Sigmoid colon (tissue), 7 donors: ENCODE measurements around the gene CCDC169. TPM values are rescaled to one million over a fixed set of nuclear protein-coding genes. Genes with fewer than 3 reads are reported as not detected.

Experiments used
- DNase-seq: peaks from one replicate; pipeline ENCODE4 v3.0.0-alpha.2; 2019
- H3K27ac ChIP-seq, 4 donors: fragments of 200-600 bp; sonication (generic); one replicate each; pipeline ENCODE4 v1.5.1; 2016 to 2019; ENCODE audit warnings: mild to moderate bottlenecking in 1 of 4
- H3K27me3 ChIP-seq, 3 donors: fragments of 200-600 bp; sonication (generic); one replicate each; pipeline ENCODE4 v1.5.1; 2019; ENCODE audit warnings: mild to moderate bottlenecking in 1 of 3
- H3K36me3 ChIP-seq, 4 donors: fragments of 200-600 bp; sonication (generic); one replicate each; pipeline ENCODE4 v1.5.1; 2016 to 2019
- H3K4me1 ChIP-seq, 4 donors: fragments of 200-600 bp; sonication (generic); one replicate each; pipeline ENCODE4 v1.5.1; 2017 to 2019
- H3K4me3 ChIP-seq, 4 donors: fragments of 200-600 bp; sonication (generic); one replicate each; pipeline ENCODE4 v1.5.1; 2017 to 2019; ENCODE audit warnings: mild to moderate bottlenecking in 2 of 4, moderate library complexity in 1 of 4
- H3K9me3 ChIP-seq, 4 donors: fragments of 200-600 bp in 3 of 4; sonication (generic) in 3 of 4; one replicate each; pipeline versions ENCODE4 v1.5.1 to v1.6.1; 2013 to 2019
- CTCF ChIP-seq, 4 experiments: fragments of 450-650 bp in 3 of 4; fragments of 200-600 bp in 1 of 4; IDR thresholded peaks; one replicate each; pipeline ENCODE4 v1.5.1; 2016 to 2019; ENCODE audit warnings: antibody characterized with exemption in 4 of 4, mild to moderate bottlenecking in 3 of 4, moderate library complexity in 2 of 4
- EP300 ChIP-seq, 4 donors: sonication (generic); formaldehyde crosslinking; IDR thresholded peaks; one replicate each; pipeline ENCODE4 v1.6.1; 2017; ENCODE audit warnings: antibody characterized with exemption in 4 of 4
- POLR2A ChIP-seq, 2 donors: fragments of 450-650 bp; IDR thresholded peaks; one replicate each; pipeline ENCODE4 v1.6.1; 2016; ENCODE audit warnings: antibody characterized with exemption in 2 of 2, mild to moderate bottlenecking in 2 of 2, moderate library complexity in 2 of 2
- POLR2AphosphoS5 ChIP-seq, 4 donors: sonication (generic); formaldehyde crosslinking; IDR thresholded peaks; one replicate each; pipeline ENCODE4 v1.6.1; 2017; ENCODE audit warnings: antibody characterized with exemption in 4 of 4
- WGBS, 2 donors: extraction: QIAGEN DNeasy Blood & Tissue Kit; methylation state at CpG; one replicate each; pipeline ENCODE4 v1.1.7; 2013; 5-methylcytosine and 5-hydroxymethylcytosine counted together
- intact Hi-C: fragments of 100-400 bp; cut with DNase I; formaldehyde crosslinking; loops from one replicate; pipeline ENCODE4 v1.15.1; 2023
- polyA plus RNA-seq, 3 donors: library from polyadenylated mRNA; stranded (reverse); fragments of 200-250 nt; gene quantifications; one replicate each; pipeline ENCODE4 v1.2.3, GENCODE V29; 2013
- total RNA-seq, 4 donors: library from RNA; depleted of rRNA; stranded (reverse); fragments of >200 nt; gene quantifications; one replicate each; pipeline ENCODE4 v1.1.0, GENCODE V29; 2016
- donor health status: healthy with polysubstance abuse.
- donor health status: Bipolar disorder and iron deficiency.
- donor health status: healthy.

The CCDC169 gene
- total and polyA plus RNA-seq, 7 donors, result 0.42 to 12.5 (median 3.0) TPM; not detected in 2

- H3K36me3 ChIP-seq, result peaks cover 0 to 12% (median 0%) of the 10 kb centered on the region in 4 donors
- H3K4me3 ChIP-seq, result peak overlapping the region in 3 of 4 donors; percentile 60 to 75 (median 68)
- peaks cover 0 to 15% (median 2%) of the 10 kb centered on the region in 4 donors for H3K4me1 ChIP-seq
- DNase-seq, result peak; percentile 65
- H3K27me3 ChIP-seq, result no peaks in the 10 kb centered on the region
- intact Hi-C loops, result no loop called here
- TF ChIP-seq CTCF (IDR thresholded peaks at IDR 0.05), result no peak
- TF ChIP-seq EP300 (IDR thresholded peaks at IDR 0.05), result no peak
- no peak for TF ChIP-seq POLR2AphosphoS5 (IDR thresholded peaks at IDR 0.05)
- TF ChIP-seq POLR2A (IDR thresholded peaks at IDR 0.05), result no peak
- no peaks in the 10 kb centered on the region for H3K9me3 ChIP-seq
- peak overlapping the region; percentile 78 to 93 (median 87) for H3K27ac ChIP-seq
- WGBS, 2 donors, result 32 to 37% methylated on average over 4 of the region's 4 CpGs
Measured at GRCh38 chr13:36298535-36299068, 988 bp upstream of the CCDC169 start.

GRCh38 chr13:36294096-36294495 lies 3.5 kb downstream of the CCDC169 start:
- no peaks in the 10 kb centered on the region for H3K27me3 ChIP-seq
- no peak overlapping the region for H3K4me3 ChIP-seq
- no peak for TF ChIP-seq POLR2A (IDR thresholded peaks at IDR 0.05)
- no peak for TF ChIP-seq POLR2AphosphoS5 (IDR thresholded peaks at IDR 0.05)
- TF ChIP-seq CTCF (IDR thresholded peaks at IDR 0.05), result no peak
- WGBS, 2 donors, result 57 to 77% methylated on average over 3 of the region's 3 CpGs
- intact Hi-C loops, result no loop called here
- DNase-seq, result no peak
- peaks cover 0 to 15% (median 2%) of the 10 kb centered on the region in 4 donors for H3K4me1 ChIP-seq
- H3K27ac ChIP-seq, result no peak overlapping the region
- no peaks in the 10 kb centered on the region for H3K36me3 ChIP-seq
- H3K9me3 ChIP-seq, result no peaks in the 10 kb centered on the region

GRCh38 chr13:36293497-36293896 lies 4.1 kb downstream of the CCDC169 start:
- Histone ChIP-seq H3K27me3 (no peaks in the 10 kb centered on the region), H3K9me3 (no peaks in the 10 kb centered on the region), H3K4me3 (no peak overlapping the region), H3K4me1 (peaks cover 0 to 11% (median 1%) of the 10 kb centered on the region in 4 donors), H3K36me3 (no peaks in the 10 kb centered on the region), H3K27ac (no peak overlapping the region)
- intact Hi-C loops, result no loop called here
- TF ChIP-seq EP300 (IDR thresholded peaks at IDR 0.05) (no peak), POLR2AphosphoS5 (IDR thresholded peaks at IDR 0.05) (no peak), POLR2A (IDR thresholded peaks at IDR 0.05) (no peak), CTCF (IDR thresholded peaks at IDR 0.05) (no peak)
- 91 to 94% methylated on average over 1 of the region's 1 CpG for WGBS, 2 donors
- no peak for DNase-seq

GRCh38 chr13:36288794-36289391 lies 8.7 kb downstream of the CCDC169 start:
- no peak overlapping the region for H3K4me3 ChIP-seq
- TF ChIP-seq POLR2A (IDR thresholded peaks at IDR 0.05), result no peak
- TF ChIP-seq POLR2AphosphoS5 (IDR thresholded peaks at IDR 0.05), result no peak
- intact Hi-C loops, result no loop called here
- no peaks in the 10 kb centered on the region for H3K9me3 ChIP-seq
- peak overlapping the region in 1 of 4 donors; percentile 30 for H3K27ac ChIP-seq
- no peaks in the 10 kb centered on the region for H3K27me3 ChIP-seq
- peaks cover 0 to 19% (median 14%) of the 10 kb centered on the region in 4 donors for H3K4me1 ChIP-seq
- H3K36me3 ChIP-seq, result no peaks in the 10 kb centered on the region
- DNase-seq, result no peak

GRCh38 chr13:36286006-36286405 lies 11.6 kb downstream of the CCDC169 start:
- H3K9me3 ChIP-seq, result no peaks in the 10 kb centered on the region
- TF ChIP-seq EP300 (IDR thresholded peaks at IDR 0.05) (no peak), CTCF (IDR thresholded peaks at IDR 0.05) (no peak), POLR2AphosphoS5 (IDR thresholded peaks at IDR 0.05) (no peak), POLR2A (IDR thresholded peaks at IDR 0.05) (no peak)
- peaks cover 0 to 22% (median 14%) of the 10 kb centered on the region in 4 donors for H3K4me1 ChIP-seq
- 77 to 82% methylated on average over 2 of the region's 2 CpGs for WGBS, 2 donors
- H3K27me3 ChIP-seq, result no peaks in the 10 kb centered on the region
- H3K4me3 ChIP-seq, result no peak overlapping the region
- H3K36me3 ChIP-seq, result no peaks in the 10 kb centered on the region
- peak overlapping the region in 3 of 4 donors; percentile 61 to 71 (median 64) for H3K27ac ChIP-seq
- intact Hi-C loops, result loop anchor here (2.0 kb wide), 1 partner anchor 61 kb away; the partner anchor contains the start of gene SPART
- DNase-seq, result no peak
